Suppressor macrophage (primary cell): ENCODE data around the gene AGPAT1.
"Not testable (repeated sequence)": the region's sequence is repeated elsewhere in the genome, so short reads cannot be mapped to it uniquely, and the experiment has no call there.

Experiments used
- DNase-seq, 4 experiments: peaks; one replicate each; pipeline ENCODE4 v3.0.0-alpha.2; 2020 to 2022

AGPAT1 gene

DNA sequence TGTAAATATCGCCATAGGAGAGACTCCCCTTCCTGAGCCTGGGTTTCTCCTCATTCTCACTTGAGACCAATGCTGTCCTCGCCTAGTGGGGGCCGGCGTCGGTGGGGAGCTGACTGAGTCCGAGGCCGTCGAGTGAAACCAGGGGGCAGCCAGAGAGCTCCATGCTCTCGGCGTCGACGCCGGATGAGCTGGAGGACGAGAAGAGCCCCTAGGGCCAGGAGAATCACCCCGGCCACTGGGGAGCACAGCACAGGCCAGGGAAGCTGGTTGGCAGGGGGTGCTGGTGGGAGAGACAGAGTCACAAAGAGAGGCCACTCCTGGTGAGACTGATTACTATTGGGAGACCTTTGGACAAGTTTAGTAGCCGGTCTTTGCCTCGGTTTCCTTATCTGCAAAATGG is 23.0 kb upstream of the AGPAT1 start:
- no peak for DNase-seq

DNA sequence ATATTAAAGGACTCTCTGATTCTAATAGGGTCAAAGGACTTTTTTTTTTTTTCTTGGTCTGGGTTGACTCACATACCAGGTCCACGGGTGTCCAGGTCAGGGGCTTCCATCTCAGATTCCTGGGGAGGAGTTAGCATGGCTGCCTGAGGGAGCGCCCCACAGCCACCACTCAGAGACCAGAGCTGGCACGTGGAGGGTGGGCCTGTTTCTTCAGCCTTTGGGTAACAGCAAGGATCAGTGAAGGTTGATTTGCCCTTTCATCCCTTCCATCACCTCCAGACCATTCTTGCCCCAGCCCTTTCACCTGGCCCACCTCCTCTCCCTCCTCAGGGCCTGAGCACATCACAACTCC is 22.4 kb upstream of the AGPAT1 start:
- DNase-seq, result no peak

DNA sequence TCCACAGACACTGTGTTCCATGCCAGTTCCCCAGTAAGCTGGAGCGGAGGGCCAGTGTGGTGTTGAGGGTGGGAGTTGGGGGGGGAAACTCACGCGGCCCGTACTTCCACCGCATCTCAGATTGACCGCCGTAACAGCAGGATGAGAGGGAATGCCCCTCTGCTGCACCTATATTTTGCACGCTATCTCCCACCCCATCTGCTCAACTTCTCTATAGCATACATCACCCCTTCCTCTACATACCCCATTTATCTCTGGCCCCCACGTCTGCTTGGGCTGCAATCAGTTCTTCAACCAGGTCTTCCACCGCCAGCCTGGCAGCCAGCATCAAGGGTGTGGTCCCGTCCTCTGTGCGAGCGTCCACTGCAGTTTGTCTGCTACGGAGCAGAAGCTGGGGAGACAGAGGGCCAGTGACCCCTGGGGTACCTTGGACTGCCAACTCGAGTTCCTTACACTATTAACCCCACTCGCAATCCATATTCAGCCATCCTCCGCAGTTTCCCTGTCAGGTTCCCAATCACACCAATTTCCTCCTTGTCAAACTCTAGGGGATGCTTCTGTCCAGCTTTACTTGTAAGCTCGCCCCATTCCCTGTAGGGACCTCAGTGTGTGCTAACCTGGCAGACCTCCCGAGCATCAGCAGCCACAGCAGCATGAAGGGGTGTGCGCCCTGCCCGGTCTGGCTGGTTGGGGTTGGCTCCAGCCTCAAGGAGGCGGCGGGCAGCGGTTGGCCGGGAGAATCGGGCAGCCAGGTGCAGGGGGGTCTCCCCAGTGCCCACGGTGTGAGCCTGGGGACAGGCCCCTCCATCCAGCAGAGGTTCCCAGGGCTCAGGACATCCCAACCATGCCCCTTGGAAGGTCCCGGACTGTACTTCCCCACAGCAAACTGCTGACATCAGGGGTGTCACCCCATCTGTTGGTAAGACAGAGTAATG is 21.1 kb upstream of the AGPAT1 start:
- peak; percentile 68 to 85 (median 80) for DNase-seq

DNA sequence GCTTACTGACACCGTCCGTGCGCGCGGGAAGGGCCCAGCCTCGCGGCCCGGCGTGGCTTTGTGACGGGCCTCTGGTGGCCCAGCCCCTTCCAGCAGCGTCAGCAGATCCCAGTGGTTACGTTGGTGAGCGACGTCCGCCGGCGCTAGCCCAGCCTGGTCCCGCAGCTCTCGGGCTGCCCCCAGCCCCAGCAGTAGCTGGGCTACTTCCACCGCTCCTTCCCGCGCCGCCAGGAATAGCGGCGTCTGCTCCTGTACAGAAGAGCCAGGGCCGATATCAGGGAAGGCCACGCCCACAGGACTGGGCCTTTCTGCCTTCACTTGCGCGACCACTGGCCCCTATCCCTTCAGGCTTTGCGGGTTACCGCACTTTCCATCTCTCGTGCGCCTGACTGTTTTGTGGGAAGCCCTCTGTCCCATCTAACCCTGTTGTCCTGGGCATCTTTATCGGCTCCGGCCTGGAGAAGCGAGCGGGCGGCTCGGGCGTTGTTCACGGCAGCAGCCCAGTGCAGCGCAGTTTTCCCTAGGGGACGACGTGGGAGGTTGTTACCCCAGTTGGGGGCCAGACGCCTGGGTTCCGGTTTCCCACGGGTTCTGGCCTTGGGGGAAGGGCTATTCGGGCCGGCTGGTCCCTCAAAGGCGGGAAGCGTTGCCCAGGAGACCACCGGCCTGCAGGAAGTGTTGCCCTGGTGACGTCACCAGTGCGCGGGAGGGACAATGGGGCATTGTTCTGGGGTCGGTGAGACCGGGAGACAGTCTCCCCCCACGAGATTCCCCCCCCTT is 20.2 kb upstream of the AGPAT1 start:
- peak; percentile 80 to 92 (median 89) for DNase-seq

DNA sequence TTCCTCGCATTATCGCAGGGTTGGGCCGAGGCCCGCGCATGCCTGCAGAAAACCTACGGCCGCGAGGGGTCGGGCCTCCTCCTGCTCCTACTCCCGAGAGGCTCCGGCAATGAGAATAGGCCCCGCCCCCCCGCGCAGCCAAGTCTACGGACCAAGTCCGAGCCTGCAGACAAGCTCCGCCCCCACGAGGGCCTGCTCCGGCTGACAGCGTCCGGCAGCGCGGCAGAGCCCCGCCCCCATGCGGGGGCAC is 19.7 kb upstream of the AGPAT1 start:
- peak; percentile 100 for DNase-seq

DNA sequence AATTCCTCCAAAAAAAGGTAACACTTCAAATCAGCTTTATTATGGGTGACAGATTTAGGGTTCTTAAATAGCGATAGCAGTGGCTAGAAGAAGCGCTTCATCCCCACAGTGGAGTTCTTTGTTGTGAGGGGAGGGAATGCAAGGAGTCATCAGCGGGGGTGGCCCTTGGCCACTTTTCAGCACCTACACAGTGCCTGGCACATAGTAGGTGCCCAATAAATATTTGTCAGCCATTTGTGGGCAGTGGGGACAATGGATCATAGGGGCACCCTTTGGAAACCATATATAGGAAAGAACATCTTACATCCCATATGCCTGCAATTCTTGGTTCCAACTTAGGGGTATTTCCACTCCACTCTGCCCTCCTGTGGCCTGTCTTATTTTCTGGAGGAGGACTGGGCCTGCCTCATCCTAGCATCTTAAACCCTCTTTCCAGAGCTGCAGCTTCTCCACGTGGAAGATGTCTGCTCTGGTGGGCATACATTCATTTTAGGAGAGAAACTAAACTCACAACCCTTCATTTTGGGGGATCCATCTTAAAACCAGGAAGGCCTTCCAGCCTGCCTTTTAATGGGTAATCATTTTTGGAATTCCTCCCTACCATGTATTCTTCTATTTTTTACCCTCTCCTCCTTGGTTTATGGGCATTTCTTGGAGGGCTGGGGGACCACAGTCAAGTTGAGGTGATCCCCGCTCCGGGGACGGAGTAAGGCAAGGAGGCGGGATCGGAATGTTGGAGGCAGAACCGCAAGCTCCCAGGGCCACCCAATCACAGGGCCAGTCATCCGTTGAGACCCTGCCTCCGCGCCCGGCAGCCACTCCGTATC is 19.2 kb upstream of the AGPAT1 start:
- DNase-seq, result peak; percentile 59 to 75 (median 74)

DNA sequence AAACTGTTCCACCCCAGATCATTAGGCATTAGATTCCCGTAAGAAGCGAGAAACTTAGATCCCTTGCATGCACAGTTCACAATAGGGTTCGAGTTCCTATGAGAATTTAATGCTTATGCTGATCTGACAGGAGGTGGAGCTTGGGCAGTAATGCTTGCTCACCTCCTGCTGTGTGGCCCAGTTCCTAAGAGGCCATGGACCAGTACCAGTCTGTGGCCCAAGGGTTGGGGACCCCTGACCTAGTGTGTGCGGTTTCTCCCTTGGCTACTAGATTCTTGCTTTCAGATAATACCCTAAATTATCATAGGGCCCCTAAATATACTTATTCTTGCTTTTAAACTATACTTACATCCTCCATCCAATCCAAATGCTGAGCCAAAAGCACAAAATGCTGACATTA is 18.5 kb upstream of the AGPAT1 start:
- DNase-seq, result no peak

DNA sequence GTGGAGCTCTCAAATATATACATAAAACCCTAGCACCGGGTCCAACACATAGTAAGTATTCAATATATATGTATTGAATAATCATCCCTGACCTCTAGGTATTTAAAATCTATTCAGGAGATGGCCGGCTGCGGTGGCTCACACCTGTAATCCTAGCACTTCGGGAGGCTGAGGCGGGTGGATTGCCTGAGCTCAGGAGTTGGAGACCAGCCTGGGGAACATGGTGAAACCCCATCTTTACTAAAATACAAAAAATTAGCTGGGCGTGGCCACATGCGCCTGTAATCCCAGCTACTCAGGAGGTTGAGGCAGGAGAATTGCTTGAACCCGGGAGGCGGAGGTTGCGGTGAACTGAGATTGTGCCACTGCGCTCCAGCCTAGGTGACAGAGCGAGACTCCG is 17.2 kb upstream of the AGPAT1 start:
- not testable (repeated sequence) for DNase-seq

DNA sequence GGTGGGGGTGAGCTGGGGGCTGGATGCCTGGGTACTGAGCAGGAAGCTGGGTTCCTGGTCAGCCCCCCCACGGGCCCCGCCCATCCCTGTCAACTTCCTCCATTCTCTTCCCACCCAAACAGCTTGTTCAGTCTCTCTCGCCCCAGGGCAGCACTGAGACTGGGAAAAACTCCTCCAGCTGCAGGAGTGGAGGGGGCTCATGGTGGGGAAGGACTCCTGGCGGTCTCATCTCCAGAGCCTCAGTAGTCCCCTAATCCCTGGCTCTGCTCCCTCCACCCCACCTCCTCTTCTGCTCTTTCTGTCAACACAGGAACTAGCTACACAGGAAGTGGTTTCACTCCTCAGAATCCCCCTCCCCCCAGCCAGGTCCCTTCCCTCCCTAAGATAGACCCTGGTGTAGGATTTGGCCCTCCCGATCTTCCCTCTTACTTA is 16.7 kb upstream of the AGPAT1 start, which contains the start of gene GPSM3:
TSS of gene GPSM3 (minus strand) at position 36 of the 432 bp plus-strand sequence. CDS start 130 bp downstream, outside the sequence.
- DNase-seq, result peak; percentile 60 to 85 (median 72)

DNA sequence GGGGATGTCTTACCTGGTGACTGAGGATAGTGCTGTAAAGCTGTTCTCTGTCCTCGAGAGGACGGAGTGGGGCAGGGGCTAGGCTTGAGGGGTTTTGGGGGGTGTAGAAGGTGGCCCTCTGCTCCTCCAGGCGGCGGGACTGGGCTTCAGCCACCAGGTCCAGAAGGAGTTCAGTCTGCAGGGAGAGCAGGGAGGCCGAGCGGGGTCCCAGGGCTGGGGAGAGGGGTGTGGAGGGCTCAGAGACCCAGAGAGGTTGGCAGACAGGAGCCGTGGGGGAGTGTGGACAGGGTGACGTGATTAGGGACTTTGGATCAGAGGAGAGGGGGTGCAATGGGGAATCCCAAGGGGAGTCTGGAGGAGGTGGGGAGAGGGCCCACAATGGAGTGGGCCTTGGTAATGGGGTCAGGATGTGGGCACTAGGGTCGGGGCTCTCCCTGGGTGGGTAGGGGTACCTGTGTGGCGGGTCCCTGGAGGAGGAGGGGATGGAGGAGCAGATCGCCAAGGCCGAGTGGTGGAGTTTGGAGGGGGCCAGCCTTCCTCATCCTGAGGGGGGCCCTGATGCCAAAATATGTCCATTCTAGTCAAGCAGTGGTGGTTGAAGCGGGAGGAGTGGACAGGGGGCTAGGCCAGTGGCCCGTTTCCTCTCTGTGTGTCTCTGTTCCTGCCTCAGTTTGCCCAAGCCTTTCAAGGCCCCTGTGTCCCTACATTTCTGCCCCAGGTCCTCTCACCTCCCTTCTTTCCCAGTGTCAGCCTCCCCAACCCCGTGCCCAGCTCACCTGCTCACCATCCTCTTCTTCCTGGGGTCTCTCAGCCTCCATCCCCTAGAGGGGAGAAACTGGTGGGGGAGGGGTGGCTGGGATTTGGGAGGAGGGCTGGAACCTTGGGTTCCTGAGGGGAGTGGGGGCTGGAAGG is 16.1 kb upstream of the AGPAT1 start:
- peak in 1 of 4 experiments; percentile 40 for DNase-seq

DNA sequence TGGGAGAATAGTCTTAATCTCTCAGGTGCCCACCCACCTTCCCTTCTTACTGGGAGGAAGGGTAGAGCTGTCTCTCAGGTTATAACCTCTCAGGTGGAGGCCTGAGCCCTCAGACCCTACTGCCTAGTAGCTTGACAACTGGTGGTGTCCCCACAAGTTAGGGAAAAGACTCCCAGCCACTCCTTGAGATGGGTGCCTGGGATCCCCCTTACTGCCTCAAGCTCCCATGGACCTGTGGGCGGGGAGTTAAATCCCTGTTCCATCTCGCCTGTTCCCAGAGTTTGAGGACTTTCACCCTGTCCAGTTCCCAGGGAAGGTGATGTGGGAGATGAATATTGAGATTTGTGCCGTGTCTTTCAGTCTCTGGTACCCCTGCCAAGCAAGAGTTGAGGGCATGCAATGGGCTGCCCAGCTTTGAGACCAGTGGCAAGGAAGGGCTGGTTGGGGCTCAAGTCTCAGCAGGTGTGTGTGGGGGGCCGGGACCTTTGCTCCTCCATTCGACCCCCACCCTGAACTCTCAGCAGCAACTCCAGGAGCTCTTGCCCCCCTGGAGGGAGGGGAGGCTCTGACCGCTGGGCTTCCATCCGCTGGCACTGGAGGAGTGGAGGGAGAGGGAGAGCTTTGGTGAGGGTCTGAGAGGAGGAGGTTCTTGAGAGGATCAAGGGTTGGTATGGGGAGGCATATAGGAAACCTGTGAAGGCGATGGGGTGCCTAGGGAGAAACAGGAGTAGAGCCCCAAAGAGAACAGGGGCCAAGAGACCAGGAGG is 15.2 kb upstream of the AGPAT1 start:
- no peak for DNase-seq

DNA sequence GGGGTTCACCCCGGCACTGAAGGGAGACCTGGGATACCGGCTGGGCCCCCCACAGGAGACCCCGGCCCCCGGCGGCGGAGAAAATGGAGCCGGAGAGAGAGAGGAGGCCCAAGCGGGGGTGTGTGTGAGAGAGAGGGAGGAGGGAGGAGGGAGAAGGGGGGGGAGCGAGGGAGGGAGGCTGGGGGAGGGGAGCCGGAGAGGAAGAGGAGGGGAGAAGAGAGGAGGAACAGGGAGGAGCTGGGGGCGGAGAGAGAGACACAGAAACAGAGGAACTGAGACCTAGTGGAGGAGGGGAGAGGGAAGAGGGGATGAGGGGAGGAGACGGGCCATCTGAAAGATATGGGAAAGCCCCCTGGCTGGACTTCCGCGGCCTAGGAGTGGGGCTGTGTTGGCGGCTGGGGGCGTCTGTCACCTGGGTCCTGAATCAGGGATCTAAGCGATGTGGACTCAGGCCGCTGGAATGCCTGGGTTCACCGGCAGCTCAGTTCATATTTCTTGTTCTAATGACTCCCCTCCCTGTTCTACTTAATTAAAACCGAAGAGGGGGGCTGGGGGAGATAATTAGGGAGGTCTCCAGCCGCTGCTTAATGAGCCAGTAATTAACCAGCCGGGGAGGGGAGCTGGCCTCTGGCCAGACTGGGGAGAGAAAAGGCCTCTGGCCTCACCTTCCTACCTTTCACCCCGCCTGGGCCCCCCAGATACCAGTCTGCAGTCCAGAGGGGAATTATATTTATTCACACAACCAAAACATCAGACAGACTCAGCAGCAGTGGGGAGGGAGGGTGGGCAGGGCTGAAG is 14.4 kb upstream of the AGPAT1 start, which contains the start of gene PBX2:
TSS of gene PBX2 (minus strand) at position 149 of the 798 bp plus-strand sequence. CDS start 287 bp downstream, outside the sequence.
- peak; percentile 78 to 94 (median 90) for DNase-seq

DNA sequence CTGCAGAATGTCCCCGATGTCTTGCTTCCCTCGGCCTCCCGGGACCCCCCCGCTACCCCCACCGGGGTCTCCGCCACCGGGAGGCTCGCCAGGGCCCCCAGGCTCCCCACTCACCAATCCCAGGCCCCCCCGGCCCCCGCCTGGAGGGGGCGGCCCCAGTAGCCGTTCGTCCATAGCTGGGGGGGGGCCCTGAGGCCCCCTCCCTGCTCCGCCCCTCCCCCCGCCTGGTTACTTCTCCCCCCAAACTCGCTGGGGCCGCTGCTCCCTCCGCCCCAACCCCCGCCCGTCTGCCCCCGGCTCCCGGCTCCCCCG is 13.8 kb upstream of the AGPAT1 start:
- DNase-seq, result no peak

DNA sequence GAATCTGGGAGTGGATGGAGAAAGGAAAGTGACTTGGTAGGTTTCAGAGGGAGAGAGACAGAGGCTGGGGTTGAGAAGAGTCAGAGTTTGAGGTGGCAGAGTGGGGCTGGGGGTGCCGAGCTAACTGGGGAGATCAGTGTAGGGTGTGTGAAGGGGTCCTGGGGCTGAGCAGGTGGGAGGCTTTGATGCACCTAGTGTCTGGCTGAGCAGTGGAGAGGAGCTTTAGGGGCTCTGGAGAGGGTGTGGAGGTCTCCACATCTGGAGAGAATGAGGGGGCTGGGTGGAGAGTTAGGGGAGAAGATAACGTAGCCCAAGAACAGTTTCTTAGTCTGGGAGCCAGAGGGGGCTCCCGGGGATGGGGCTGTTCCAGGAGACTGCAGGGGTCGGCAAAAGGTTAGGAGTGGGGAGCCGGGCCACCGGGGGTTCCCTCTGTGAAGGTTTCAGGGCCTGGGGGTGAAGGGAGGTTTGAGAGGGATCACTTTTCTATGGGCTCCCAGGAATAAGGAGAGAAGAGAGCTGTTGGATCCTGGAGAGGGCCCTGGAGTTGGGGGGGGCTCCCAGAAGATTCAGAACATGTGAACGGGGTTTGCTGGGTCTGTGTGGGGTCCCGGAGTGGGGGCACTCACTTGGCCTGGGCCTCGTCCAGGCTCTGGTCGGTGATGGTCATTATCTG is 13.3 kb upstream of the AGPAT1 start:
- no peak for DNase-seq

DNA sequence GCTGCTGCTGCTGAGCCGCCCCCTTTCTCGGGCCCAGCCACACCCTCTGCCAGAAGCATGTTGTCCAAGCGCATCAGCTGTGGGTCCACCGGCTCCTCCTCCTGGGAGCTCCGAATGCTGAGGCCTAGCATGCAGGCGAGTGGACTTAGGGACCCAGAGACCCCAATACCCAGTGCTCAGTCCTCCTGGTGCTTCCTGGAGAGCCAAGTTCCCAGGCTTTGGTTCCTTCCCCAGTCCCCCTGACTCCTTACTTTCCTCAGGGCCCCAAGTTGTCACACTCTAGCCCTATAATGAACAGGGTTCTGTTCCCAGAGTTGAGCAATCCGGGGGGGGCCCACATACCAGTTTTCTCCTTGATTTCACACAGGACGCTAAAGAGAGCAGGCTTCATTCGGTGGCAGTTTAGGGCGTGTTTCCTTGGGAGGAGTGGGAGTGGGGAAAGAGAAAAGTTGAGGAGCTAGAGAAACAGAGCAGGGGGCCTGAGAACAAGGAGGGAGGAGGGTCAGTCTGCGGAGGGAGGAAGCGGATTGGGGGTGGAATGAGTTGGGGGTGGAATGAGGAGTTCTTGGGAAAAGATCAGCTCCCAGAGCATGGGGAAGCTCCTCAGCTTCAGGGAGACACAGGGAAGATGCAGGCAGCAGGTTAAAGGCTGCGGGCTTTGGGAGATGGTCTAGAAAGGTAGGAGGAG is 12.6 kb upstream of the AGPAT1 start:
- DNase-seq, result no peak

DNA sequence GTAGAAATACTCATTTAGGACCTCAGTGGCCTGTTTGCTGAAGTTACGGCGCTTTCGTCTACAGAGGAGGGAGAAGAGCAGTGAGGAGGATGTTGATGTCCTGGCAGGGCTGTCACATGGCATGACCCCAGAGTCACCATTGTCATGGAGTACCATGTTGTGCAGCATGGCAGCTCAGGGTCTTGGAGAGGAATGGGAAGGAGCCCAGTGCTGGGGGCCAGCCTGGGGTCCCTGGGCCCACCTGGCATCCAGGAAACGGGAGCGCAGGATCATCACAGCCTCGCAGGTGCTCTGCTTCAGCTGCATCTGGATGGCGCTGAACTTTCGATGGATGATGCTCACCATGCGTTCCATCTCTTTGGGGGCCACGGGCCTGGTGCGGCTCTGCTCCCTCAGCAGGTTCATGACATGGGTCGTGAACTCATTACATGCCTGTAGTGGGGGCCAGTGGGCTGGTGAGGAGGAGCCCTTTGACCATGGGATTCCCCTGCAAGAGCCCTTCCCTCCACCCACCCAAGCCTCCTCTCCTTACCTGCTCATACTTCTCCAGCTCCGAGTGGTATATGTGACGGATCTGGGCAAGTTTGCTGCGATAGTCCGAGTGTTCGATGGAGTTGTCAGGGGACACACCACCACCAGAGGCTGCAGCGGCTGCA is 12.0 kb upstream of the AGPAT1 start:
- DNase-seq, result not testable (repeated sequence)

DNA sequence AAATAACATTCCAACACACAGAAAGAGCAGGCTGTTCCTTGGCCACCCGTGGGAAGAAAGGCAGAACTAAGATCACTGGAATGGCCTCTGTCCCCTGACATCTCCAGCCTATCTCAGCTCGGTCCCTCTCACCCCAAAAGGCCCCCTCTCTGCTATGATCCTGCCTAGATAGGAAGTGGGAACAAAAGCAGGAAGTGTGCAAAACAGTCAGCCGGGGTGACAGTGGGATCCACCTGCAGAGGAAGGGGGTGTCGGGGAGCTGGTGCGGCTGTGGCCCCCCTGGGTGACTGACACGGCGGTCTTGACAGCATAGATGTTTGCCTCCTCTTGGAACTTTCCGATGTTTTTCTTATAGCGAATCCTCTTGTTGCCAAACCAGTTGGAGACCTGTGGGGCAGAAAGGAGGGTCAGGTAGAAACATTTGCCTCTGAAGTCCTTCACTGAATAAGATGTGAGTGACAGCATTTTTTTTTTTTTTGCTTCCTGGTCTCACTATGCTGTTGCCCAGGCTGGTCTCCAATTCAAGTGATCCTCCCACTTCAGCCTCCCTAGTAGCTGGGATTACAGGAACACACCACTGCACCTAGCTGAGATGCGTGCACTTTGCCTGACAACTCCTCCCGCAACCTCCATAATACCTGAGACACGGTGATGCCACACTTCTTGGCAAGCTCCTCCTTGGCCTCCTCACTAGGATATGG is 11.3 kb upstream of the AGPAT1 start:
- DNase-seq, result peak in 3 of 4 experiments; percentile 24 to 42 (median 32)
